AG10803 (cell line): Measurements from ENCODE around the gene TMCC2.

Experiments used
- DNase-seq: peaks from one replicate; pipeline ENCODE4 v3.0.0; 2010; ENCODE audit warnings: low read depth
- H3K4me3 ChIP-seq: 2 replicates; pipeline ENCODE4 v1.5.1; 2011; ENCODE audit warnings: mild to moderate bottlenecking, low read length, control low read depth
- CTCF ChIP-seq: conservative IDR thresholded peaks from 2 replicates; pipeline ENCODE4 v1.5.1; 2011; ENCODE audit warnings: mild to moderate bottlenecking, low read length, control low read depth, inconsistent platforms

Gene TMCC2

GRCh38 chr1:205188098-205188497 lies 39.6 kb upstream of the TMCC2 start:
- no peak for TF ChIP-seq CTCF
- no peak for DNase-seq
- H3K4me3 ChIP-seq, result no peak overlapping the region

DNA sequence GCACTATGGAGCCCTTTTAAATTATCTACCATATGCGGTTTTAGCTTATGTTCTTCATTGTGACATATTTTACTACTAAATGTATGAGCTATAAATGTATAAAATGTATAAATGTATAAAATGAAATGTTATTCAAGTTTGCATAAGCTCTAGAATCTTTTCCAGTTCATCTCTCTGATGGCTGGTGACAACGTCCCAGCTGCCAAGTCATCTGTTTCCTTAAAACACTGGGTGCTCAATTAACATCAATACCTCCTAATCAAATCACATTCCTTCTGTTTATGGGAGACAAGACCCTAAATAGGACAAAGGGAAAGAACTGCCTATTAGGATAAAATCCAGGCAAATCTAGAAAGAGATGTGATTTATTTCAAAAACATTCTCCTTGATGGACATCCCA lies 39.1 kb upstream of the TMCC2 start:
- no peak for TF ChIP-seq CTCF
- no peak overlapping the region for H3K4me3 ChIP-seq
- no peak for DNase-seq

GRCh38 chr1:205189131-205189530 lies 38.6 kb upstream of the TMCC2 start:
- TF ChIP-seq CTCF, result no peak
- DNase-seq, result no peak
- H3K4me3 ChIP-seq, result no peak overlapping the region

DNA sequence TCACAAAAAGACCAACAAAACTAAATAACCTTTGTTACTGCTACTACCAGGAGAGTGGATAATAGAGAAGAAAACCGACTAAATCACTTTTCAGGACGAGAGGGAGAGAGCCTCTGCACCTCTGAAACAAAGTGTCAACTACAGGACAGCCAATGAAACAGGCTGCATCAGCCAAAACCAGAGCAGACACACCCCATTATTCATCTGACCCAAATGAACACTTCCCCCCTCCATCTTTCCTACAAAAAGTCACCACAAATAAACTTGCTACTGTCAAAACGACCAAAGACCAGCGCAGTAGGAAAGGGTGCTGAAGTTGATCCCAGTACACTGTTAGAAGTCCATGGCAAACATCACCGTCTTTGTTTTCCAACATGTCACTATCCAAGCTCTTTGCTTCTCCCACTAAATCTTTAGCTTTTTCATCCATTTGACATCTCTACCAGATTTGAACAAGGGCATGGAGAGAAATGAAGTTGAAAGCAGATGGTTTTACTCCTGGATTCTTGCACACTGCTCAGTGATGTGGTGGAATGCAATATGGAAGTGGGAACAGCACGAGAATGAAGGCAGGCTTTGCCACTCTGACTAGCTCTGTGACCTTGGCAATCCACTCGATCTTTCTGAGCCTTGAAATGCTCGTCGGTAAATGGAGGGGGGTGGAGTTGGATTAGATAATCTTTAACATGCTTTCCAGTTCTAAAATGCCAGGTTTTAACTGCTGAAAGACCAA lies 36.7 kb upstream of the TMCC2 start:
- H3K4me3 ChIP-seq, result no peak overlapping the region
- no peak for TF ChIP-seq CTCF
- DNase-seq, result peak; percentile 72

DNA sequence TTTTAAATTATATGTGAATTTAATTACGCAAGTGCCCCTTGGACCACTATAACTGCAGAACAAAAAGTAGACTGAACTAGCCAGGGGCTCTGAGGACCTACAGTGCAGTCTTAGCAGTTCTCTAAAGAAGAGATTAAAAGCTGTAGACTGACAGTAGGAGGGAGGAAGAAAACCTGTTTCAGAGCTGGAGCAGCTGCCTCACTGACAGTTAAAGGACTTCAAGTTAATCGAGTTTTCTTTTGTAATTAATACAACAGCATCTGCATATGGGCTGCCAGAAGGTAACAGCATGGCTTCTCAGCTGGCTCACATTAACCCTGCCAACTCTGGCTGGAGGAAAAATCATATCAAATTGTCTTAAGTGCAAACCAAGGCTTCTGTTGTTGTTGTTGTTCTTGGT lies 36.1 kb upstream of the TMCC2 start:
- no peak overlapping the region for H3K4me3 ChIP-seq
- TF ChIP-seq CTCF, result no peak
- DNase-seq, result no peak

DNA sequence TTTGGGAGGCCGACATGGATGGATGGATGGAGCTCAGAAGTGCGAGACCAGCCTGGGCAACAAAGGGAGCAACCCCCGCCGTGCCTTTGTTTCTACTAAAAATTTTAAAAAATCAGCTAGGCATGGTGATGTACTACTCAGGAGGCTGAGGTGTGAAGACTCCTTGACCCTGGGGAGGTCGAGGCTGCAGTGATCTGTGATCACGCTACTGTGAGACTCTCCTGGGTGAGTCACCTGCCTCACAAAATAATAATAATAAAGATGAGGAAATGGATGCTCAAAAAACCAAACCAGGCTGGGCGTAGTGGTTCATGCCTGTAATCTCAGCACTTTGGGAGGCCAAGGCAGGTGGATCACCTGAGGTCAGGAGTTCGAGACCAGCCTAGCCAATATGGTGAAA lies 35.5 kb upstream of the TMCC2 start:
- H3K4me3 ChIP-seq, result no peak overlapping the region
- no peak for DNase-seq
- TF ChIP-seq CTCF, result no peak

DNA sequence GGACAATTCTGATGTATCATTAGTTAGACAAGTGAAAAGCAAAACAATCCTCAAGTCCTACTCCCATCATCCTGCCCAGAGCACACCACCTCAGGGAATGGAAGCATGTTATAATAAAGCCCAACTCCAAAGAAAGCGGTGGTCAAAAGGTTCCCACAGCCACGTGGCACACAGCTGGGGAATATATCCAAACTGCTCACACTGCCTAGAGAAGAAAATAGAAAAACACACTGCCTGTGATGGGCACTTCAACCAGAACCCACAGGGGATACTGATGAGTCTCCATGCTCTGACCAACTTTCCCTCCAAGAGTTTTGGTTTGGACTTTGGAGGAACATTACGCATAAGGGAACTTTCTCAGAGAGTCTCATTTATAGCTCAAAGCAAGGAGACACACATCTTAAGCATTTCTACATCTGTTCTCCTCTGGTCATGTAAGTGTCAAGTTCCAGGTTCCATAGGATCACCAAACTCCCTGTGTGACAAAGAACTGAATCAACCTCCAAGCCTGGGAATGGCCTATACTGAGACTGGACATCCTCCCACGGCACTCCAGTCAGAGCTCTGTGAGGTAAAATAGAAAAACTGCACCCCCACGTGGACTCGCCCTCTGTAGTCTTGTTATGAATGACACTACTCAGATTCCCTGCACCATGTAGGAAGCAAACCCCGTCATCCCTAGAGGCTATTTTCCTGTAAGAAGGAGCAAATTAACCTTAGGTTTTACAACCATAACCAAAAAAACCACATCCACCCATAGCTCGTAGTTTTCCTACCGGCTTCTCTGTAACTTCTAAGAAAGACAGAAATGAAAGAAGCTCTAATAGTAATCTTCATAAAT lies 28.4 kb upstream of the TMCC2 start:
- DNase-seq, result peak; percentile 25
- no peak overlapping the region for H3K4me3 ChIP-seq
- no peak for TF ChIP-seq CTCF
